ENCODE data around the gene IMPACT.

- TF ChIP-seq CTCF (IDR thresholded peaks at IDR 0.05) (no peak), POLR2A (IDR thresholded peaks at IDR 0.05) (no peak), POLR2AphosphoS5 (IDR thresholded peaks at IDR 0.05) (no peak)
These were observed 30.3 kb upstream of the IMPACT start for GRCh38 chr18:24396082-24396633.
